ENCODE measurements around the gene LHPP.

The LHPP gene

GRCh38 chr10:124500757-124501156 lies 39.1 kb downstream of the LHPP start:
- DNase-seq: no peak

GRCh38 chr10:124504711-124505110 lies 43.1 kb downstream of the LHPP start:
- no peak for DNase-seq

- DNase-seq: no peak
Measured at GRCh38 chr10:124505279-124505678, 43.7 kb downstream of the LHPP start.

GRCh38 chr10:124508070-124508667 lies 46.5 kb downstream of the LHPP start:
- no peak for DNase-seq

GRCh38 chr10:124508907-124509454 lies 47.4 kb downstream of the LHPP start:
- DNase-seq: no peak

- no peak for DNase-seq
Measured at GRCh38 chr10:124509880-124510632, 48.4 kb downstream of the LHPP start.

- no peak for DNase-seq
Measured at GRCh38 chr10:124510759-124511158, 49.1 kb downstream of the LHPP start.

- no peak for DNase-seq
Measured at GRCh38 chr10:124511205-124512039, 49.8 kb downstream of the LHPP start.

- DNase-seq: no peak
Measured at GRCh38 chr10:124512040-124512428, 50.4 kb downstream of the LHPP start.

GRCh38 chr10:124512600-124512999 lies 51.0 kb downstream of the LHPP start:
- no peak for DNase-seq

- no peak for DNase-seq
Measured at GRCh38 chr10:124515244-124515970, 53.8 kb downstream of the LHPP start.

- DNase-seq: no peak
Measured at GRCh38 chr10:124516181-124516580, 54.6 kb downstream of the LHPP start.

GRCh38 chr10:124516746-124517397 lies 55.2 kb downstream of the LHPP start:
- DNase-seq: no peak

- DNase-seq: no peak
Measured at GRCh38 chr10:124517461-124517860, 55.8 kb downstream of the LHPP start.

- no peak for DNase-seq
Measured at GRCh38 chr10:124517931-124518330, 56.3 kb downstream of the LHPP start.

GRCh38 chr10:124518366-124518765 lies 56.7 kb downstream of the LHPP start:
- no peak for DNase-seq

- no peak for DNase-seq
Measured at GRCh38 chr10:124520558-124521428, 59.2 kb downstream of the LHPP start.

GRCh38 chr10:124521429-124521871 lies 59.8 kb downstream of the LHPP start:
- DNase-seq: no peak

- no peak for DNase-seq
Measured at GRCh38 chr10:124522131-124522932, 60.7 kb downstream of the LHPP start.

Measured in activated T-cell treated with anti-CD3 and anti-CD28 coated beads, Interleukin-2, amount 50 U/mL, for 1 hour (primary cell).